GM19452 (cell line): ENCODE data around the gene APBA2.

Source experiments
- ATAC-seq: cut with Tn5 transposase; IDR thresholded peaks from one replicate; pipeline ENCODE4 v1.9.1; 2021; ENCODE audit not compliant: unreplicated experiment

Gene APBA2

GRCh38 chr15:29053661-29054131 is 167.9 kb downstream of the APBA2 start:
- no peak for ATAC-seq

GRCh38 chr15:29054171-29055045 is 168.6 kb downstream of the APBA2 start:
- no peak for ATAC-seq

- no peak for ATAC-seq
Measured at GRCh38 chr15:29055876-29056275, 170.1 kb downstream of the APBA2 start.

- no peak for ATAC-seq
Measured at GRCh38 chr15:29056839-29057450, 171.2 kb downstream of the APBA2 start.

GRCh38 chr15:29057856-29058255 is 172.1 kb downstream of the APBA2 start:
- no peak for ATAC-seq

- ATAC-seq, result no peak
Measured at GRCh38 chr15:29058903-29059539, 173.2 kb downstream of the APBA2 start.

GRCh38 chr15:29059871-29060640 is 174.3 kb downstream of the APBA2 start:
- ATAC-seq, result no peak

- no peak for ATAC-seq
Measured at GRCh38 chr15:29061746-29062145, 176.0 kb downstream of the APBA2 start.

GRCh38 chr15:29062179-29062591 is 176.4 kb downstream of the APBA2 start:
- no peak for ATAC-seq

GRCh38 chr15:29062626-29063025 is 176.9 kb downstream of the APBA2 start:
- no peak for ATAC-seq

- no peak for ATAC-seq
Measured at GRCh38 chr15:29063646-29064045, 177.9 kb downstream of the APBA2 start.

GRCh38 chr15:29064290-29064689 is 178.5 kb downstream of the APBA2 start:
- no peak for ATAC-seq

- ATAC-seq, result no peak
Measured at GRCh38 chr15:29064731-29065130, 179.0 kb downstream of the APBA2 start.

GRCh38 chr15:29065571-29065970 is 179.8 kb downstream of the APBA2 start:
- ATAC-seq, result no peak

- no peak for ATAC-seq
Measured at GRCh38 chr15:29066310-29066709, 180.5 kb downstream of the APBA2 start.

- ATAC-seq, result no peak
Measured at GRCh38 chr15:29066838-29067237, 181.1 kb downstream of the APBA2 start.

- no peak for ATAC-seq
Measured at GRCh38 chr15:29067949-29068348, 182.2 kb downstream of the APBA2 start.

- no peak for ATAC-seq
Measured at GRCh38 chr15:29070471-29071231, 184.9 kb downstream of the APBA2 start.

- no peak for ATAC-seq
Measured at GRCh38 chr15:29071232-29071881, 185.6 kb downstream of the APBA2 start.

- no peak for ATAC-seq
Measured at GRCh38 chr15:29071882-29072273, 186.1 kb downstream of the APBA2 start.
